Parathyroid adenoma (tissue), 2 donors: ENCODE results near the gene SLC5A1.

Experiments
- H2AFZ ChIP-seq: fragments of 300-600 bp; sonication (generic); one replicate; pipeline ENCODE4 v1.7.0; 2017; ENCODE audit warnings: antibody characterized with exemption, mild to moderate bottlenecking
- H3K27ac ChIP-seq: fragments of 300-600 bp; sonication (generic); one replicate; pipeline ENCODE4 v1.7.0; 2017
- H3K27me3 ChIP-seq: fragments of 300-600 bp; sonication (generic); one replicate; pipeline ENCODE4 v1.7.0; 2017; ENCODE audit warnings: low read length; ENCODE audit not compliant: control insufficient read depth, insufficient read depth
- H3K36me3 ChIP-seq: fragments of 300-600 bp; sonication (generic); one replicate; pipeline ENCODE4 v1.7.0; 2017; ENCODE audit warnings: low read length; ENCODE audit not compliant: control insufficient read depth, insufficient read depth
- H3K4me1 ChIP-seq: fragments of 300-600 bp; sonication (generic); one replicate; pipeline ENCODE4 v1.7.0; 2017; ENCODE audit warnings: control low read depth
- H3K4me2 ChIP-seq: fragments of 300-600 bp; sonication (generic); one replicate; pipeline ENCODE4 v1.7.0; 2017; ENCODE audit warnings: low read length
- H3K4me3 ChIP-seq: fragments of 300-600 bp; sonication (generic); one replicate; pipeline ENCODE4 v1.7.0; 2017; ENCODE audit warnings: low read depth, low read length
- H3K79me2 ChIP-seq: fragments of 300-600 bp; sonication (generic); one replicate; pipeline ENCODE4 v1.7.0; 2017; ENCODE audit warnings: control low read depth
- H3K9ac ChIP-seq: fragments of 300-600 bp; sonication (generic); one replicate; pipeline ENCODE4 v1.7.0; 2017; ENCODE audit warnings: mild to moderate bottlenecking
- H3K9me3 ChIP-seq: fragments of 300-600 bp; sonication (generic); one replicate; pipeline ENCODE4 v1.7.0; 2017; ENCODE audit warnings: low read length; ENCODE audit not compliant: control insufficient read depth
- TF ChIP-seq, protein P1 (sequence below): fragments of 300-600 bp; sonication (generic); IDR thresholded peaks from one replicate; pipeline ENCODE4 v1.7.0; 2017; ENCODE audit warnings: antibody characterized with exemption, mild to moderate bottlenecking
- donor health status: primary hyperparathyroidism.

SLC5A1 gene

DNA sequence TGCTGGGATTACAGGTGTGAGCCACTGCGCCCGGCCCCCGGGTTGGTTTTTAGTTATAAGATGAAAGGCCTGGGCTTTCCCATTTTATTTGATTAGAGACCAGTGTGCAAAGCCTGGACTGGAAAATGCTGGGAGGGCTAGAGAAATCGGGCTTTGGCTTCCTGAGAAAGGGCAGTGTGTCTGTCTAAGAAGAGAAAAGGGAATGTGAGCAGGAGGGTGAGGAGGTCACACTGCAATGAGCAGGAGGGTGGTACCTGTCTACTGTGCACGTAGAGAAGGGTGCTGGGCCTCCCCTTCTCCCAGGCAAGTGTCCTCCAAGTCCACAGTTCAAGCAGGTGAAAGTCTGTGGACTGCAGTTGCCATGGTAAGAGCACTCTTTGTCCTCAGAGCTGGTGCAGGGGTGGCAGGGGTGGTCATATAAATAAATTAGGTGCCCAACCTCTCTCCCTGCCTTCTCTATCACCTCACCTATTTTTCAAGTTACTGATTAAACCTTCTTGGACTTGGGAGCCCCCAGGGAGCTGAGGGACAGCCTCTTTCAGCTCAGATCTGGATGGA is 30.8 kb downstream of the SLC5A1 start:
- H3K27ac ChIP-seq: no peak overlapping the region
- TF ChIP-seq, protein P1, sequence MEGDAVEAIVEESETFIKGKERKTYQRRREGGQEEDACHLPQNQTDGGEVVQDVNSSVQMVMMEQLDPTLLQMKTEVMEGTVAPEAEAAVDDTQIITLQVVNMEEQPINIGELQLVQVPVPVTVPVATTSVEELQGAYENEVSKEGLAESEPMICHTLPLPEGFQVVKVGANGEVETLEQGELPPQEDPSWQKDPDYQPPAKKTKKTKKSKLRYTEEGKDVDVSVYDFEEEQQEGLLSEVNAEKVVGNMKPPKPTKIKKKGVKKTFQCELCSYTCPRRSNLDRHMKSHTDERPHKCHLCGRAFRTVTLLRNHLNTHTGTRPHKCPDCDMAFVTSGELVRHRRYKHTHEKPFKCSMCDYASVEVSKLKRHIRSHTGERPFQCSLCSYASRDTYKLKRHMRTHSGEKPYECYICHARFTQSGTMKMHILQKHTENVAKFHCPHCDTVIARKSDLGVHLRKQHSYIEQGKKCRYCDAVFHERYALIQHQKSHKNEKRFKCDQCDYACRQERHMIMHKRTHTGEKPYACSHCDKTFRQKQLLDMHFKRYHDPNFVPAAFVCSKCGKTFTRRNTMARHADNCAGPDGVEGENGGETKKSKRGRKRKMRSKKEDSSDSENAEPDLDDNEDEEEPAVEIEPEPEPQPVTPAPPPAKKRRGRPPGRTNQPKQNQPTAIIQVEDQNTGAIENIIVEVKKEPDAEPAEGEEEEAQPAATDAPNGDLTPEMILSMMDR: no peak
- no peaks in the 10 kb centered on the region for H3K36me3 ChIP-seq

DNA sequence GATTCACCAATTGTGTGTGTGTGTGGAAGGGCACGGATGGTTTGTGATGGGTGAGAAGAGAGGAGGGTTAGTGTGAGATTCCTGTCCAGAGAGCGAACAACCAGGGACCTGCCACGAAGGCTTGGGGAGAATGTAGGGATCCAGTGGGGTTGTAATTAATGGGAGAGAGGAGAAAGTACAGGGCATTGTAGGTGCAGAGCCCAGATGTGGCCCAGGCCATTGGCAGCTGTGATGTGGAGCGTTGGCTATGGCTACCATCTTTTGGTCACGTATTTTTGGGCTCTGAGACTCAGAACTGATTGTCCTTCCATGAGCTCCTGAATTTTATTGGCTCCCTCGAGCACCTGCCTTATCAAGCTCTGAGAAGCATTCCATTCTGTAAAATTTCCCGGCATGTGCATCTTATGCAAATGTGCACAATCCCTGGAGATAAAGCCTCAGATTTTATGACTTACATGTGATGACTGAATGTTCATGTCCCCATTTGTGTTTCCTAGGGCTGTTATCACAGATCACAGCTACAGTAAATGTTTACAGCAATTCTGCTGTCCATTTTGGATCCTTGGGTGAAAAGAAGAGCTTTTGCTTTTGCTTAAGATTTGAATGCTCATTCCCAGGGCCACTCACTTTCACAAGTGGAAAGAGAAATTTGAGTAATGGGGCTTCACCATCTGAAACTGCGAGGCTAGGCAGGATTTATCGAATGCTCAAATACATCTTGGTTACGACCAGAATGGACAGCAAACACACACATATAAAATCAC is 33.1 kb downstream of the SLC5A1 start:
- Histone ChIP-seq H3K79me2 (no peaks in the 10 kb centered on the region), H3K27me3 (no peaks in the 10 kb centered on the region), H2AFZ (no peak overlapping the region), H3K4me2 (no peak overlapping the region), H3K4me3 (no peak overlapping the region), H3K4me1 (no peaks in the 10 kb centered on the region), H3K9me3 (no peaks in the 10 kb centered on the region), H3K27ac (no peak overlapping the region), H3K36me3 (no peaks in the 10 kb centered on the region), H3K9ac (no peak overlapping the region)
- TF ChIP-seq, protein P1: no peak

More for the DNA sequence above, 30.8 kb downstream of the SLC5A1 start:
- no peaks in the 10 kb centered on the region for H3K79me2 ChIP-seq
- H3K4me1 ChIP-seq: no peaks in the 10 kb centered on the region
- H3K9me3 ChIP-seq: no peaks in the 10 kb centered on the region
- no peak overlapping the region for H3K4me3 ChIP-seq
- no peak overlapping the region for H2AFZ ChIP-seq
- no peak overlapping the region for H3K4me2 ChIP-seq
- no peak overlapping the region for H3K9ac ChIP-seq
- no peaks in the 10 kb centered on the region for H3K27me3 ChIP-seq

DNA sequence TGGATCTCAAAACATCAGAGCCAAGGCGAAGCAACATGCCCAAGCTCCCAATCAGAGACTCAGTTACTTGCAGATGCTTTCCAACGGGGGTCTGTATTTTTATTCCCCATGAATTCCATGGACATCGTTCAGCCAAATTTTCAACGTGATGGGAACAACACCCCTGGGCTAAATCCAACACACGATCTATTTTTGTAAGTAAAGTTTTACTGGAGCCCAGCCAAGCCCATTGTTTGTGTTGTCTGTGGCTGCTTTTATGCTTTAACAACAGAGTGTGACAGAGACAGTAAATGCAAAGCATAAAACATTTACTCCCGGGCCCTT is 33.7 kb downstream of the SLC5A1 start:
- H3K27me3 ChIP-seq: no peaks in the 10 kb centered on the region
- H3K36me3 ChIP-seq: no peaks in the 10 kb centered on the region
- H3K9ac ChIP-seq: no peak overlapping the region
- TF ChIP-seq, protein P1: no peak
- no peaks in the 10 kb centered on the region for H3K79me2 ChIP-seq
- H3K4me2 ChIP-seq: no peak overlapping the region
- H2AFZ ChIP-seq: no peak overlapping the region
- H3K27ac ChIP-seq: no peak overlapping the region
- no peaks in the 10 kb centered on the region for H3K9me3 ChIP-seq
- no peaks in the 10 kb centered on the region for H3K4me1 ChIP-seq
- H3K4me3 ChIP-seq: no peak overlapping the region

DNA sequence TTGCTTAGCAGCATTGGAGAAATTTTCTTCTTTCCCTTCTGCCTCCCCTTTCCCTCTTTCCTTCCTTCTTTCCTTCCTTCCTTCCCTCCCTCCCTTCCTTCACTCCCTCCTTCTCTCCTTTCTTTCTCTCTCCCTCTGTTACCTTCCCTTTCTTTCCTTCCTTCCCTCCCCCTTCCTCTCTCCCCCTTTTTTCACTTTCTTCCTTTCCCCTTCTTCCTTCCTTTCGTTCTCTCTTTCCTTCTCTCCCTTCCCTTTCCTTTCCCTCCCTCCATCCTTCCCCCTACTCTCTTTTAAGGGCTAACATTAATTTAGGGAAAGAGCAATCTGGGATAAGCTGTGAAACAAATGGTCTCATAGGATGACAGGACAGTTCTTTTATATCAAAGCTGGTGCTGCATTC is 34.1 kb downstream of the SLC5A1 start:
- Histone ChIP-seq H3K27ac (no peak overlapping the region), H3K79me2 (no peaks in the 10 kb centered on the region), H3K9ac (no peak overlapping the region), H3K4me3 (no peak overlapping the region), H3K36me3 (no peaks in the 10 kb centered on the region), H3K4me1 (no peaks in the 10 kb centered on the region), H3K9me3 (no peaks in the 10 kb centered on the region), H3K4me2 (no peak overlapping the region), H3K27me3 (no peaks in the 10 kb centered on the region), H2AFZ (no peak overlapping the region)
- TF ChIP-seq, protein P1: no peak
